ENCODE results near the gene CCDC91.

The CCDC91 gene

DNA sequence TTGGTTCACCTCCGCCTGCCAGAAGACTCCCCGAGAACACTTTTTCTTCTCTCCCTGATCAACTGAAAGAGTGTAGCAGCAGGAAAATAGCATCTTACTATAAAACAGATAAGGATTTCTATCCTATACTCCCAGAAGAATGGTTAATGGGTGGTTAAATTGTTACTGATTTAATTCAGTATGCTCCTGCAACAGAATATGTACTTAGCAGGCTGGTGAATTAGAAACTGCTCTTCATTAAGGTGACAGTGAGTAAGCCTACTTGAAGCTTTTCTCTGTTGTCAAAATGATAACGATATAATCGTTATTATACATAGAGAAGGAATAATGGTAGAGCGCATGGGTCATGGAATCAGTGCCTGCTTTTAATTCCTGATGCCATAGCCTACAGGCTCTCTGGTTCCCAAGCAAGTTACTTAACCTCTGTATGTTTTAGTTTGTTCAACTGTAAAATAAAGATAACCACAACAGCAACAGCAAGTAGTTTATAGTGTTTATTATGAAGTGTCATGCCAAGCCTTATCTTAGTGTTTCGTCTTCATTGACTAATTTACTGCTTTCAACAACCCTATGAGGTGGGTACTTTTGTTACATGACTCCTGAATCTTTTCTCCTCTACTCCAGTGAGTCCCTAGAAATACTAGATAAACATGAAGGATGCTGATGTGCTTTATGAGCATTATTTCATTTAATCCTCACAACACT, 392.6 kb downstream of the CCDC91 start:
- in situ Hi-C loops (cut with HindIII; ENCODE audit: low pct_ligation_motif_present, low pct_unique_long_range_greater_than_20kb, low sequenced_read_pairs): no loop called here
- no peak for DNase-seq

DNA sequence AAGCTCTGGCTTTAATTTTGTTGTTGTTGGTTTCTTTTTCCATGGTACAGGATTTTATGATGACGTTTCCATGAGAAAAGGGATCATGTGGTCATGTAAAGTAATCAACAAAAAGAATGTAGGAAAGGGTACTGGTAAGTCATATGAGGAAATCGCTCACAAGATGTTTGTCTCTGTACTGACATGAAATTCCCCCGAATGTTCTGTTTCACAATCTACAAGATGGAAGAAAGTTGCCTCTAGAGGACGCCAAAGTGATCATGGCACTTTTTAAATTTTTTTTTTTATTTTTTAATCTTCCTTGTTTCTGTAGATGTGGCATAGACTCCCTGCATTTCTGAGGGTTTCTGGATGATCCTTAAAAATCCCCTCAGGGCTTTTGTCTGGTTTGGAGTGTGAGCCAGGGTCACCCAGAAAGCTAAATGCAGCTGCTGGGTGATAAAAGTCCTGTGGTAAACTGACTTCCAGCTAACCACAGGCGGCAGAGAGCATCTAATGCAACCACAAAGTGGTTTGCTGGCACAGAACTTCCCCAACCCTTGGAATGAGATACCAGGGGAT, 393.5 kb downstream of the CCDC91 start:
- peak; percentile 10 for DNase-seq
- in situ Hi-C loops (cut with HindIII; ENCODE audit: low pct_ligation_motif_present, low pct_unique_long_range_greater_than_20kb, low sequenced_read_pairs): no loop called here

DNA sequence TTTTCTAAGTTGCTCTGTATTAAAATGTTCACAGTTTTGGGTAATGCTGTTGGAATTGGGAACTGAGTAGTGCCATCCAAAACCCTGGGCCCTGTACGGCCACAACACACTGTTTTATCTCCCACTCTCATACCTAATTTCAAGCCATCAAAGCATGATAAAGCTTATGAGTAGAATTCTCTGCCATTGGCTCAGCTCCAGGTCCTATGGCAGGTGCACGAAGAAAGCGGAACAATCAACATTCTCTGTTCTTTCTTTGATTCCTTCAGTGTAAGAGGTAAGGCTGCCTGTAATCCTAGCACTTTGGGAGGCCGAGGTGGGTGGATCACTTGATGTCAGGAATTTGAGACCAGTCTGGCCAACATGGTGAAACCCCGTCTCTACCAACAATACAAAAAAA, 394.9 kb downstream of the CCDC91 start:
- DNase-seq: no peak
- in situ Hi-C loops (cut with HindIII; ENCODE audit: low pct_ligation_motif_present, low pct_unique_long_range_greater_than_20kb, low sequenced_read_pairs): no loop called here

DNA sequence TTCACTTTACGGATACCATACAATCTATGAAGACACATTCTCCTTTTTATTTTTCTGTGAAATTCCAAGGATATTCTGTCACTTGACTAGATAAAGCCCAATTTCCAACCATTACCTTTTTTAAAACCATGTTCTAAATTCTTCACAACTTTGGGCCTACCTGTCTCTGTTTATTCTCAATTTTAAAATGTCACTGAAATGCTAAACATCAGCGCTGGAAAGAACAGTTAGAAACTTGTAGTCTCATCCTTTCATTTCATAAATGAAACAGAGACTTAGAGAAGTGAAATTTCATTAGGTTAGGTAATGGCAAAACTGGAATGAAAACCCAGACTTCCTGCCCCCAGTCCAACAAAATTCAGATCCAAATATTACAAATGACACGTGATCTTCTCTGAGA, 396.2 kb downstream of the CCDC91 start:
- in situ Hi-C loops (cut with HindIII; ENCODE audit: low pct_ligation_motif_present, low pct_unique_long_range_greater_than_20kb, low sequenced_read_pairs): no loop called here
- DNase-seq: no peak

DNA sequence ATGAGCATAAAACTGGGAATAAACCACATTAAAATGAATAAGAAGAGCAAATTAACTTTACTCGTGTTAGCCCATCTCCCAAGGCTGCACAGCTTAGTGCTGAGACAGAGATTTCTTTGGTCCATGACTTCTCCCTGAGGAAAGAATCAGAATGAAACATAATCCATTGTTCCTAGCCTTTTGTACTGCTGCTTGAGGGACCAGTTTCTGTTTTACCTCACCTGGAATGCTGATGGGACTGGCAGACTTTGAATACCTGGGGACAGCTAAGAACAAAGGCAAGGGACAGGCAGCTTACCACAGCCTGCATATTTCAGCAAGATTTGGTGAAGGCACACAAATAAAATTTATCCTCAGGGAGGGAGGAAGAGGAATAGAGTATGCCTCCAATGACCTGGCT, 401.6 kb downstream of the CCDC91 start:
- no peak for DNase-seq
- in situ Hi-C loops (cut with HindIII; ENCODE audit: low pct_ligation_motif_present, low pct_unique_long_range_greater_than_20kb, low sequenced_read_pairs): no loop called here
